ENCODE results near the gene PREP. TPM values are rescaled to one million over a fixed set of nuclear protein-coding genes. Genes with fewer than 3 reads are reported as not detected.

The PREP gene
- total RNA-seq, 4 donors from 2014 or later = 34.6 to 71.8 (median 51.8) TPM

- Histone ChIP-seq H3K9me3 (no peaks in the 10 kb centered on the region), H3K27ac (no peak overlapping the region), H3K27me3 (no peaks in the 10 kb centered on the region), H3K4me3 (no peak overlapping the region), H3K4me1 (peaks cover 23 to 26% of the 10 kb centered on the region in 2 donors), H3K36me3 (peaks cover 0 to 4% of the 10 kb centered on the region in 2 donors)
- intact Hi-C loops (cut with DNase I; ENCODE audit: low total_unique reads) = loop anchor here (5.0 kb wide), 1 partner anchor 58 kb away; no protein-coding TSS in a partner anchor
- DNase-seq = no peak
- in situ Hi-C loops (cut with MboI; ENCODE audit: low sequenced_read_pairs in 4 of 4) = no loop called here
- ATAC-seq = no peak
- TF ChIP-seq POLR2A (IDR thresholded peaks at IDR 0.05) (no peak), CTCF (IDR thresholded peaks at IDR 0.05 in 4 of 5, conservative IDR thresholded peaks at IDR 0.05 in 1 of 5) (no peak)
Observed at GRCh38 chr6:105304366-105304765, 98.5 kb downstream of the PREP start.

DNA sequence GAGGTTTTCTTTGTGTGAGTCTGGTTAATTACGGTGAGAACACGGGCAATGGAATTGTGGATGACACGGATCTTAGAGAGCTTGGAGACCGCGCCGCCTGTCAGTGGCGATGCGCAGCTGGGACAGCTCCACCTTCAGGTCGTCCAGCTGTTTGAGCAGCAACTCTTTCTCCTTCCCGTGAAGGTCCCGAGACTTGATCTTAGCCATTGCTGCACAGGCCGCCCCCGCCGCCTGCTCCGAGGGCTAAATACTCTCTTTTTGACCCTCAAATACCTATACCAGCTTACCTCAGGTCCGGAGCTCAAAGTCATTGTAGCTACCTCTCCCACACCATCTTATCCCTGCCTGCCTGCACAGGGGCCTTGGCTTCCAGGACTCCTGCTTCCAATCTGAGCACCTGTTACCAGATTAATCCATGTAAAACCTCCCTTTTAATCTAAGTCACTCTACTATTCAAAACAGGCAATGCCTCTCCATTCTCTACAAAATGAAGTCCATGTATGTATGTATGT lies 100.2 kb downstream of the PREP start:
- ATAC-seq (peak; percentile 29 to 53), DNase-seq (peak in 1 of 2 donors; percentile 27)
- Histone ChIP-seq H3K4me3 (no peak overlapping the region), H3K9me3 (no peaks in the 10 kb centered on the region), H3K27me3 (no peaks in the 10 kb centered on the region), H3K4me1 (peaks cover 24 to 29% of the 10 kb centered on the region in 2 donors), H3K27ac (peak overlapping the region; percentile 74 to 78 (median 76)), H3K36me3 (no peaks in the 10 kb centered on the region)
- TF ChIP-seq POLR2A (IDR thresholded peaks at IDR 0.05) = no peak
- peak in 3 of 5 experiments; percentile 20 to 47 (median 26) for TF ChIP-seq CTCF (IDR thresholded peaks at IDR 0.05 in 4 of 5, conservative IDR thresholded peaks at IDR 0.05 in 1 of 5)
- intact Hi-C loops (cut with DNase I; ENCODE audit: low total_unique reads) (loop anchor here (5.0 kb wide), 1 partner anchor 60 kb away; no protein-coding TSS in a partner anchor), in situ Hi-C loops (cut with MboI; ENCODE audit: low sequenced_read_pairs in 4 of 4) (no loop called here)

DNA sequence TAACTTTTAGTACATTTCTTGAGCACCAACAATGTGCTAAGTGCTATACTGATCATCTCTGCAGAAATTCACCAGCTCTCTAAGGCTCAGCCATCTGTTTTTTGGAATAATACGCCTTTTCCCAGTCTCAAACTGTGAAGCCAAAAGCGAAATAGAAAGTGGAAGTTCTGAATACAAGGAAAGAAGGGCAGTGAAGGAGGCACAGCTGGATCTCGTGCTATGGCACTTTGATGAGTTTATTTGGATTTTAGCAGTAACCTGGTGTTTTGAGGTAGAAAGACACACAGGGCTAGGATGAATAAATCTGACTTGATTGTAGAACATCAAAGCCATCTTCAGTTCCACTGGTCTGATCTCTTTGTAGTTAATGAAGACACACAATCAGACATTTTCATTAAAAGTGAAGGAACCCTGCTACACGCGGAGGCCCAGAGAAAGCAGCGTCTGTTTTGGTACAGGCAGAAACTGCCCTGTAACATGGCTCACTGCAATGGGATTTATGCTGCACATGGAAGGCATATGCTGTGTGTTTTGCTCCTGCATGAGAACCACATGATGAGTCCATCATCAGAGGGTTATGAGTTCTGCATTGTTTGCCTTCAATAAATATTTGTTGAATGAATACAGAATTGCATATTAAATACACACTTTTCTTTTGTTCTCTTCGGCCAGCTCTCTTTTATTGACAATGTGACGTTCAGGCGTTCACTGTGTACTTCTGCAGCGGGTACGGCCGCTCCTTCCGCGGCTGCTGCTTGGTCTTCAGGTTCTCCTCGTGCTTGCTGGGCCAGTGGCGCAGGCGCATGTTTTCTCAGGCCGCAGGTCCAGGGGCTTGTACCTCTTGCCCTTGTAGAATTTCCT lies 100.9 kb downstream of the PREP start:
- DNase-seq (no peak), ATAC-seq (peak in 1 of 2 donors; percentile 27)
- Histone ChIP-seq H3K27ac (peak overlapping the region; percentile 74 to 78 (median 76)), H3K4me1 (peaks cover 29 to 31% of the 10 kb centered on the region in 2 donors), H3K36me3 (no peaks in the 10 kb centered on the region), H3K27me3 (no peaks in the 10 kb centered on the region), H3K4me3 (peak overlapping the region in 1 of 4 donors; percentile 19), H3K9me3 (no peaks in the 10 kb centered on the region)
- no peak for TF ChIP-seq POLR2A (IDR thresholded peaks at IDR 0.05)
- TF ChIP-seq CTCF (IDR thresholded peaks at IDR 0.05 in 4 of 5, conservative IDR thresholded peaks at IDR 0.05 in 1 of 5) = no peak
- intact Hi-C loops (cut with DNase I; ENCODE audit: low total_unique reads) (loop anchor here (5.0 kb wide), 1 partner anchor 60 kb away; no protein-coding TSS in a partner anchor), in situ Hi-C loops (cut with MboI; ENCODE audit: low sequenced_read_pairs in 4 of 4) (no loop called here)

DNA sequence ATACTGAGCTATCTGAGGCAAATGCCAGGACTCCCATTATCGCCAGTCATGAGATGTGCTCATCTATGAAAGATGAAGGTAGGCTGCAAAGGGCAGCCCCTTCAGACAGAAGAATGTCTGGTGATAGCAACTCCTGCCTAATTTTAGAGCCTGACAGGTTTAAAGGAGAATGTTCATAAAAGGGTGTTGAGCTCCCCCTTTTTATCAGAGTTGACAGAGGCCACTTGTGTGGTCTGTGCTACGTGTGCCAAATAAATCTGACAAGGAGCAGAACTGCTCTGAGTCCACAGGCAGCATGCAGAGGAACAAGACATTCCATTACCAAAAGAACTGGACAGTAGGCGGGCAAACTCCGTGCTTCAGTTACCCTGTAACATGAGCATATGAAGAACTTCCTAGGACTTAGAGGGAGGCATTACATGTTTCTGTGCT lies 101.8 kb downstream of the PREP start:
- Histone ChIP-seq H3K36me3 (no peaks in the 10 kb centered on the region), H3K27me3 (no peaks in the 10 kb centered on the region), H3K4me1 (peaks cover 29 to 33% of the 10 kb centered on the region in 2 donors), H3K27ac (peak overlapping the region; percentile 74 to 78 (median 76)), H3K9me3 (no peaks in the 10 kb centered on the region), H3K4me3 (no peak overlapping the region)
- no peak for TF ChIP-seq POLR2A (IDR thresholded peaks at IDR 0.05)
- no peak for TF ChIP-seq CTCF (IDR thresholded peaks at IDR 0.05 in 4 of 5, conservative IDR thresholded peaks at IDR 0.05 in 1 of 5)
- ATAC-seq (peak; percentile 85 to 91), DNase-seq (peak; percentile 28 to 58)
- in situ Hi-C loops (cut with MboI; ENCODE audit: low sequenced_read_pairs in 4 of 4) = no loop called here
- intact Hi-C loops (cut with DNase I; ENCODE audit: low total_unique reads) = loop anchor here (5.0 kb wide), 1 partner anchor 61 kb away; no protein-coding TSS in a partner anchor
